HCT116 (cell line): ENCODE data around the gene ATP1A2. TPM values are rescaled to one million over a fixed set of nuclear protein-coding genes. Genes with fewer than 3 reads are reported as not detected.

Experiments
- ATAC-seq: fragments of 200-7000 bp; cut with Tn5 transposase; 2 replicates; pipeline ENCODE4 v1.9.1; 2020; ENCODE audit warnings: mild to moderate bottlenecking, moderate library complexity
- BruUV-seq: library from RNA; stranded (reverse); fragments of 400-500 nt; replicated peaks from 2 replicates; lab custom pipeline; 2021; lab: Mats Ljungman, UMichigan
- CTCF ChIA-PET: fragments of 300-600 bp; sonication (Branson Sonifier 250); formaldehyde crosslinking; loops from one replicate; lab custom pipeline; 2021; ENCODE audit warnings: antibody characterized with exemption; lab: Charles Lee
- POLR2A ChIA-PET: fragments of 300-600, 350-600 bp; sonication (Branson Sonifier 250); formaldehyde crosslinking; loops from one replicate; lab custom pipeline; 2021; ENCODE audit warnings: antibody characterized with exemption; lab: Charles Lee
- RAD21 ChIA-PET, 2 experiments: fragments of 300-600 bp; sonication (Branson Sonifier 250); formaldehyde crosslinking; loops; one replicate each; lab custom pipeline; 2023; ENCODE audit warnings: low total read pairs in 2 of 2; ENCODE audit not compliant: uncharacterized antibody in 2 of 2, unreplicated experiment in 2 of 2, low non-redundant PET in 1 of 2; lab: Charles Lee
- DNase-seq: peaks from one replicate; pipeline ENCODE4 v3.0.0-alpha.2; 2010; ENCODE audit warnings: low read depth, low spot score
- H2AFZ ChIP-seq: fragments of 200-600 bp; shearing (Covaris generic), sonication (generic); 2 replicates; pipeline ENCODE4 v1.6.1; 2017; ENCODE audit warnings: low read depth, mixed run types, mixed read lengths, antibody characterized with exemption, low read length; ENCODE audit not compliant: poor library complexity, severe bottlenecking
- H3K27ac ChIP-seq: 2 replicates; pipeline ENCODE4 v1.5.1; 2012; ENCODE audit warnings: low read depth, low read length
- H3K27me3 ChIP-seq: fragments of 200-600 bp; sonication (generic); 2 replicates; pipeline ENCODE4 v1.6.1; 2016; ENCODE audit warnings: mixed run types, low read length, mixed read lengths; ENCODE audit not compliant: insufficient read depth
- H3K36me3 ChIP-seq, 2 experiments: fragments of 200-500 bp in 1 of 2; fragments of 200-600 bp in 1 of 2; sonication (Bioruptor generic) in 1 of 2; sonication (generic) in 1 of 2; 2 replicates each; pipeline versions ENCODE4 v1.5.1 to v1.6.1; 2014 to 2016; ENCODE audit warnings: low read length in 2 of 2, inconsistent platforms in 1 of 2, mixed read lengths in 1 of 2, mixed run types in 1 of 2; ENCODE audit not compliant: insufficient read depth in 2 of 2, control insufficient read depth in 1 of 2
- H3K4me1 ChIP-seq, 2 experiments: fragments of 200-600 bp in 1 of 2; sonication (generic) in 1 of 2; 2 replicates each; pipeline versions ENCODE4 v1.5.1 to v1.6.1; 2012 to 2017; ENCODE audit warnings: low read length in 2 of 2, inconsistent platforms in 1 of 2, mild to moderate bottlenecking in 1 of 2, mixed read lengths in 1 of 2, mixed run types in 1 of 2, moderate library complexity in 1 of 2; ENCODE audit not compliant: insufficient read depth in 2 of 2, control insufficient read depth in 1 of 2
- H3K4me2 ChIP-seq: fragments of 200-600 bp; sonication (generic); 2 replicates; pipeline ENCODE4 v1.6.1; 2017; ENCODE audit warnings: mixed run types, low read length, mixed read lengths
- H3K4me3 ChIP-seq, 2 experiments: fragments of 200-600 bp in 1 of 2; sonication (generic) in 1 of 2; replicated peaks in 1 of 2; 2 replicates each; pipeline ENCODE4 v1.5.1; 2011 to 2016; ENCODE audit warnings: low read length in 2 of 2, control low read depth in 1 of 2, low read depth in 1 of 2, mild to moderate bottlenecking in 1 of 2, mixed read lengths in 1 of 2, mixed run types in 1 of 2
- H3K79me2 ChIP-seq: fragments of 200-600 bp; sonication (generic); 2 replicates; pipeline ENCODE4 v1.6.1; 2017; ENCODE audit warnings: mild to moderate bottlenecking, mixed run types, low read length, moderate library complexity, mixed read lengths; ENCODE audit not compliant: insufficient read depth
- H3K9ac ChIP-seq: fragments of 200-600 bp; sonication (generic); 2 replicates; pipeline ENCODE4 v1.6.1; 2016; ENCODE audit warnings: low read length, mixed read lengths
- H3K9me2 ChIP-seq: fragments of 200-600 bp; sonication (generic), shearing (Covaris generic); 2 replicates; pipeline ENCODE4 v1.6.1; 2017; ENCODE audit warnings: mixed run types, mild to moderate bottlenecking, moderate library complexity; ENCODE audit not compliant: insufficient read depth
- H3K9me3 ChIP-seq, 2 experiments: fragments of 200-500 bp in 1 of 2; fragments of 200-600 bp in 1 of 2; sonication (Bioruptor generic) in 1 of 2; sonication (generic) in 1 of 2; 2 replicates each; pipeline ENCODE4 v1.6.1; 2014 to 2017; ENCODE audit warnings: low read length in 2 of 2, mixed read lengths in 2 of 2, inconsistent platforms in 1 of 2, low read depth in 1 of 2, mild to moderate bottlenecking in 1 of 2, mixed run types in 1 of 2, moderate library complexity in 1 of 2; ENCODE audit not compliant: control insufficient read depth in 1 of 2, insufficient read depth in 1 of 2
- H4K20me1 ChIP-seq: fragments of 200-600 bp; sonication (generic), shearing (Covaris generic); 2 replicates; pipeline ENCODE4 v1.6.1; 2017; ENCODE audit warnings: mixed run types, mild to moderate bottlenecking, moderate library complexity; ENCODE audit not compliant: insufficient read depth
- CBX3 ChIP-seq: IDR thresholded peaks from 2 replicates; pipeline ENCODE4 v1.6.1; 2012; ENCODE audit warnings: low read depth
- ELF1 ChIP-seq: IDR thresholded peaks from 2 replicates; pipeline ENCODE4 v1.6.1; 2012; ENCODE audit warnings: low read depth, borderline replicate concordance
- EZH2 ChIP-seq: fragments of 200-600 bp; sonication (generic); IDR thresholded peaks from 2 replicates; pipeline ENCODE4 v1.6.1; 2017; ENCODE audit warnings: antibody characterized with exemption, mixed run types
- FOSL1 ChIP-seq: IDR thresholded peaks from 2 replicates; pipeline ENCODE4 v1.6.1; 2012; ENCODE audit warnings: low read depth
- MAX ChIP-seq: IDR thresholded peaks from 2 replicates; pipeline ENCODE4 v1.6.1; 2012
- SIN3A ChIP-seq: IDR thresholded peaks from 2 replicates; pipeline ENCODE4 v1.6.1; 2012; ENCODE audit warnings: low read depth
- SP1 ChIP-seq: IDR thresholded peaks from 2 replicates; pipeline ENCODE4 v1.6.1; 2012; ENCODE audit warnings: low read depth
- SRF ChIP-seq: IDR thresholded peaks from 2 replicates; pipeline ENCODE4 v1.6.1; 2012; ENCODE audit warnings: low read depth
- TCF7L2 ChIP-seq: IDR thresholded peaks from 2 replicates; pipeline ENCODE4 v1.7.0; 2011; ENCODE audit warnings: borderline replicate concordance, inconsistent platforms; ENCODE audit not compliant: insufficient read depth, insufficient read length; ENCODE audit errors: extremely low read depth
- ZNF274 ChIP-seq: fragments of 200-500 bp; sonication (Bioruptor generic); IDR thresholded peaks from 2 replicates; pipeline ENCODE4 v1.6.1; 2014; ENCODE audit warnings: mild to moderate bottlenecking, low read depth, low read length, inconsistent platforms
- intact Hi-C: fragments of 100-400 bp; cut with micrococcal nuclease; formaldehyde crosslinking; loops from 2 replicates; pipeline ENCODE4 v1.10.0; 2022
- total RNA-seq: library from RNA; stranded (reverse); gene quantifications from one replicate; pipeline ENCODE4 v1.2.1, GENCODE V29; 2021; ENCODE audit not compliant: unreplicated experiment
- TF ChIP-seq, protein P1 (sequence below): IDR thresholded peaks from 2 replicates; pipeline ENCODE4 v1.6.1; 2012
- TF ChIP-seq, protein P2 (sequence below), 3 experiments: fragments of 200-600 bp in 1 of 3; sonication (generic) in 1 of 3; IDR thresholded peaks in 2 of 3; conservative IDR thresholded peaks in 1 of 3; 2 replicates each; pipeline ENCODE4 v1.5.1; 2012 to 2017; ENCODE audit warnings: low read depth in 2 of 3, low read length in 2 of 3, antibody characterized with exemption in 1 of 3, borderline replicate concordance in 1 of 3, control low read depth in 1 of 3, mild to moderate bottlenecking in 1 of 3, mixed read lengths in 1 of 3, mixed run types in 1 of 3, moderate library complexity in 1 of 3; ENCODE audit not compliant: insufficient read depth in 1 of 3

Gene ATP1A2
- total RNA-seq, 1 experiment from 2014 or later: not detected

GRCh38 chr1:160129966-160130365 is 14.4 kb downstream of the ATP1A2 start:
- ATAC-seq (no peak), DNase-seq (no peak)
- intact Hi-C loops: no loop called here
- no peak overlapping the region for H3K4me3 ChIP-seq
- H3K27me3 ChIP-seq: no peaks in the 10 kb centered on the region
- H3K9me2 ChIP-seq: 0 out of 2 replicates have a peak, but pooled peaks cover 2% of the 10 kb centered on the region
- H3K9ac ChIP-seq: no peak overlapping the region
- H2AFZ ChIP-seq: no peak overlapping the region
- H3K4me1 ChIP-seq: peaks cover 10 to 20% of the 10 kb centered on the region in 2 experiments
- H3K36me3 ChIP-seq: no peaks in the 10 kb centered on the region
- no TSS peak for BruUV-seq
- H3K79me2 ChIP-seq: no peaks in the 10 kb centered on the region
- H3K27ac ChIP-seq: no peak overlapping the region
- no peak for TF ChIP-seq MAX
- TF ChIP-seq, protein P1, sequence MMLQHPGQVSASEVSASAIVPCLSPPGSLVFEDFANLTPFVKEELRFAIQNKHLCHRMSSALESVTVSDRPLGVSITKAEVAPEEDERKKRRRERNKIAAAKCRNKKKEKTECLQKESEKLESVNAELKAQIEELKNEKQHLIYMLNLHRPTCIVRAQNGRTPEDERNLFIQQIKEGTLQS: no peak
- no peak for TF ChIP-seq FOSL1
- no peak for TF ChIP-seq ELF1
- TF ChIP-seq SRF: no peak
- no peak for TF ChIP-seq CBX3
- TF ChIP-seq, protein P2, sequence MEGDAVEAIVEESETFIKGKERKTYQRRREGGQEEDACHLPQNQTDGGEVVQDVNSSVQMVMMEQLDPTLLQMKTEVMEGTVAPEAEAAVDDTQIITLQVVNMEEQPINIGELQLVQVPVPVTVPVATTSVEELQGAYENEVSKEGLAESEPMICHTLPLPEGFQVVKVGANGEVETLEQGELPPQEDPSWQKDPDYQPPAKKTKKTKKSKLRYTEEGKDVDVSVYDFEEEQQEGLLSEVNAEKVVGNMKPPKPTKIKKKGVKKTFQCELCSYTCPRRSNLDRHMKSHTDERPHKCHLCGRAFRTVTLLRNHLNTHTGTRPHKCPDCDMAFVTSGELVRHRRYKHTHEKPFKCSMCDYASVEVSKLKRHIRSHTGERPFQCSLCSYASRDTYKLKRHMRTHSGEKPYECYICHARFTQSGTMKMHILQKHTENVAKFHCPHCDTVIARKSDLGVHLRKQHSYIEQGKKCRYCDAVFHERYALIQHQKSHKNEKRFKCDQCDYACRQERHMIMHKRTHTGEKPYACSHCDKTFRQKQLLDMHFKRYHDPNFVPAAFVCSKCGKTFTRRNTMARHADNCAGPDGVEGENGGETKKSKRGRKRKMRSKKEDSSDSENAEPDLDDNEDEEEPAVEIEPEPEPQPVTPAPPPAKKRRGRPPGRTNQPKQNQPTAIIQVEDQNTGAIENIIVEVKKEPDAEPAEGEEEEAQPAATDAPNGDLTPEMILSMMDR (IDR thresholded peaks at IDR 0.05 in 2 of 3, conservative IDR thresholded peaks at IDR 0.05 in 1 of 3; ENCODE audit: borderline replicate concordance in 1 of 3, insufficient read depth in 1 of 3, low read depth in 2 of 3, low read length in 2 of 3): no peak
- TF ChIP-seq TCF7L2: no peak
- no peak for TF ChIP-seq EZH2
- no peak for TF ChIP-seq ZNF274
- no peak for TF ChIP-seq SP1
- TF ChIP-seq SIN3A: no peak
- TF ChIP-seq, all 23 proteins: peak for 0
- Histone ChIP-seq H3K4me2 (no peak overlapping the region), H3K9me3 (no peaks in the 10 kb centered on the region), H4K20me1 (no peaks in the 10 kb centered on the region)
- ChIA-PET RAD21 (no interaction called here), POLR2A (no interaction called here), CTCF (no interaction called here)
